Esophagus muscularis mucosa (tissue), 4 donors: ENCODE measurements around the gene C1QTNF7. TPM values are rescaled to one million over a fixed set of nuclear protein-coding genes. Genes with fewer than 3 reads are reported as not detected.

Experiments used
- DNase-seq: peaks from one replicate; pipeline ENCODE4 v3.0.0-alpha.2; 2017; ENCODE audit errors: extremely low spot score
- H3K27ac ChIP-seq, 4 donors: fragments of 200-600 bp; sonication (generic); replicated peaks in 1 of 4; 1 replicate in 3 of 4; 2 replicates in 1 of 4; pipeline ENCODE4 v1.5.1; 2016 to 2019; ENCODE audit warnings: mild to moderate bottlenecking in 1 of 4
- H3K27me3 ChIP-seq, 4 donors: fragments of 200-600 bp; sonication (generic); one replicate each; pipeline versions ENCODE4 v1.5.1 to v1.6.0; 2016 to 2019
- H3K36me3 ChIP-seq, 4 donors: fragments of 200-600 bp; sonication (generic); one replicate each; pipeline ENCODE4 v1.5.1; 2016 to 2019
- H3K4me1 ChIP-seq, 4 donors: fragments of 200-600 bp; sonication (generic); one replicate each; pipeline ENCODE4 v1.5.1; 2016 to 2019
- H3K4me3 ChIP-seq, 4 donors: fragments of 200-600 bp; sonication (generic); 1 replicate in 2 of 4; 2 replicates in 2 of 4; pipeline ENCODE4 v1.5.1; 2016 to 2019; ENCODE audit warnings: mild to moderate bottlenecking in 4 of 4, moderate library complexity in 1 of 4
- H3K9me3 ChIP-seq, 4 donors: fragments of 200-600 bp; sonication (generic); 1 replicate in 3 of 4; 2 replicates in 1 of 4; pipeline ENCODE4 v1.5.1; 2016 to 2019
- CTCF ChIP-seq, 3 experiments: fragments of 200-600 bp in 2 of 3; fragments of 450-650 bp in 1 of 3; sonication (generic) in 2 of 3; IDR thresholded peaks; one replicate each; pipeline ENCODE4 v1.5.1; 2017 to 2019; ENCODE audit warnings: antibody characterized with exemption in 3 of 3, mild to moderate bottlenecking in 2 of 3, moderate library complexity in 1 of 3
- EP300 ChIP-seq: sonication (generic); formaldehyde crosslinking; IDR thresholded peaks from one replicate; pipeline ENCODE4 v1.6.1; 2017; ENCODE audit warnings: antibody characterized with exemption
- POLR2A ChIP-seq: fragments of 450-650 bp; IDR thresholded peaks from one replicate; pipeline ENCODE4 v1.6.1; 2017; ENCODE audit warnings: antibody characterized with exemption, moderate library complexity, mild to moderate bottlenecking, low read depth
- POLR2AphosphoS5 ChIP-seq, 2 donors: sonication (generic); formaldehyde crosslinking; IDR thresholded peaks; one replicate each; pipeline ENCODE4 v1.6.1; 2017; ENCODE audit warnings: antibody characterized with exemption in 2 of 2
- WGBS: methylation state at CpG from one replicate; pipeline ENCODE4 v1.1.5; 2018; 5-methylcytosine and 5-hydroxymethylcytosine counted together
- intact Hi-C: fragments of 100-400 bp; cut with DNase I; formaldehyde crosslinking; loops from one replicate; pipeline ENCODE4 v1.15.1; 2023
- total RNA-seq, 4 donors: library from RNA; depleted of rRNA; stranded (reverse); fragments of >200 nt; gene quantifications; one replicate each; pipeline versions ENCODE4 v1.1.0 to v1.2.1, GENCODE V29; 2016

Gene C1QTNF7
- total RNA-seq, 4 donors from 2014 or later = 15.7 to 41.9 (median 26.0) TPM

- WGBS = 76% methylated on average over 6 of the region's 6 CpGs
- DNase-seq = no peak
- Histone ChIP-seq H3K9me3 (no peaks in the 10 kb centered on the region), H3K27ac (peak overlapping the region; percentile 38 to 48 (median 43)), H3K4me1 (peaks cover 3 to 23% (median 20%) of the 10 kb centered on the region in 4 donors), H3K36me3 (no peaks in the 10 kb centered on the region), H3K27me3 (no peaks in the 10 kb centered on the region), H3K4me3 (no peak overlapping the region)
- TF ChIP-seq CTCF (IDR thresholded peaks at IDR 0.05) (no peak), EP300 (no peak), POLR2A (no peak), POLR2AphosphoS5 (IDR thresholded peaks at IDR 0.05) (no peak)
- intact Hi-C loops = no loop called here
These were observed 42.3 kb upstream of the C1QTNF7 start for GRCh38 chr4:15385515-15385914.

GRCh38 chr4:15385928-15386327 is 41.9 kb upstream of the C1QTNF7 start:
- peak overlapping the region; percentile 38 to 48 (median 43) for H3K27ac ChIP-seq
- H3K4me3 ChIP-seq = no peak overlapping the region

GRCh38 chr4:15390494-15390893 is 37.3 kb upstream of the C1QTNF7 start:
- peaks cover 0 to 30% (median 13%) of the 10 kb centered on the region in 4 donors for H3K4me1 ChIP-seq
- no peaks in the 10 kb centered on the region for H3K27me3 ChIP-seq
- 74% methylated on average over 3 of the region's 3 CpGs for WGBS
- TF ChIP-seq POLR2A = no peak
- TF ChIP-seq CTCF (IDR thresholded peaks at IDR 0.05) = no peak
- TF ChIP-seq EP300 = no peak
- no peak for TF ChIP-seq POLR2AphosphoS5 (IDR thresholded peaks at IDR 0.05)
- no peak for DNase-seq
- no peaks in the 10 kb centered on the region for H3K9me3 ChIP-seq
- no peaks in the 10 kb centered on the region for H3K36me3 ChIP-seq
- intact Hi-C loops = no loop called here
- H3K27ac ChIP-seq = no peak overlapping the region
- no peak overlapping the region for H3K4me3 ChIP-seq

More at GRCh38 chr4:15385928-15386327, 41.9 kb upstream of the C1QTNF7 start:
- Histone ChIP-seq H3K4me1 (peaks cover 3 to 23% (median 20%) of the 10 kb centered on the region in 4 donors), H3K36me3 (no peaks in the 10 kb centered on the region), H3K9me3 (no peaks in the 10 kb centered on the region), H3K27me3 (no peaks in the 10 kb centered on the region)
- no peak for DNase-seq
- 47% methylated on average over 4 of the region's 4 CpGs for WGBS
- intact Hi-C loops = no loop called here
- TF ChIP-seq POLR2A (no peak), POLR2AphosphoS5 (IDR thresholded peaks at IDR 0.05) (peak in 1 of 2 donors; percentile 5), CTCF (IDR thresholded peaks at IDR 0.05) (no peak), EP300 (no peak)

- WGBS = 43% methylated on average over 8 of the region's 8 CpGs
- DNase-seq = no peak
- peak overlapping the region in 3 of 4 donors; percentile 7 to 48 (median 40) for H3K27ac ChIP-seq
- H3K4me3 ChIP-seq = no peak overlapping the region
- H3K9me3 ChIP-seq = no peaks in the 10 kb centered on the region
- no peak for TF ChIP-seq CTCF (IDR thresholded peaks at IDR 0.05)
- TF ChIP-seq EP300 = no peak
- no peak for TF ChIP-seq POLR2A
- no peak for TF ChIP-seq POLR2AphosphoS5 (IDR thresholded peaks at IDR 0.05)
- peaks cover 0 to 38% (median 11%) of the 10 kb centered on the region in 4 donors for H3K4me1 ChIP-seq
- intact Hi-C loops = no loop called here
- no peaks in the 10 kb centered on the region for H3K36me3 ChIP-seq
- no peaks in the 10 kb centered on the region for H3K27me3 ChIP-seq
These were observed 35.6 kb upstream of the C1QTNF7 start for GRCh38 chr4:15392053-15392805.
